ENCODE data around the gene PREPL. TPM values are rescaled to one million over a fixed set of nuclear protein-coding genes. Genes with fewer than 3 reads are reported as not detected.

The PREPL gene
- total and polyA plus RNA-seq, 2 of the 13 experiments (the other 11 are each of a cell fraction or from before 2014, with no cell fraction given), result 19.7 to 34.3 TPM

DNA sequence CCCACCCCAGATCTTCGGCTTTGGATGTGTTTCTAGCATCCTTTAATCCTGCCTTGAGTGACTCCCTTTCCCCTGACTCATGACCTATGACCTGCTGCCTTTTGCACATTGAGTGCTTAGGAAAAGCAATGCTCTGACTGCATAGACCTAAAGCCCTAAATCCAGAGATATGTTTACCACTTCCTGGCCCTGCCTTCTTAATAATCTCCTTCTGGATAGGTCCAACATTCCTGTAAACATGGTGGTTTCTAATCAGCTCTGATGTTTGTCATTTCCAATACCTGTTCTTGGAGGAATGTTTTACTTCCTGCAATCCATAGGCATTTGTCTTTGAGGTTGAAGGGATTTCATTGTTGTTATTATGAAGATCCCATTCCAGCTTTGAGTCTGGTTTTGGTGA is 83.8 kb downstream of the PREPL start (continued):
- TF ChIP-seq, protein P1, sequence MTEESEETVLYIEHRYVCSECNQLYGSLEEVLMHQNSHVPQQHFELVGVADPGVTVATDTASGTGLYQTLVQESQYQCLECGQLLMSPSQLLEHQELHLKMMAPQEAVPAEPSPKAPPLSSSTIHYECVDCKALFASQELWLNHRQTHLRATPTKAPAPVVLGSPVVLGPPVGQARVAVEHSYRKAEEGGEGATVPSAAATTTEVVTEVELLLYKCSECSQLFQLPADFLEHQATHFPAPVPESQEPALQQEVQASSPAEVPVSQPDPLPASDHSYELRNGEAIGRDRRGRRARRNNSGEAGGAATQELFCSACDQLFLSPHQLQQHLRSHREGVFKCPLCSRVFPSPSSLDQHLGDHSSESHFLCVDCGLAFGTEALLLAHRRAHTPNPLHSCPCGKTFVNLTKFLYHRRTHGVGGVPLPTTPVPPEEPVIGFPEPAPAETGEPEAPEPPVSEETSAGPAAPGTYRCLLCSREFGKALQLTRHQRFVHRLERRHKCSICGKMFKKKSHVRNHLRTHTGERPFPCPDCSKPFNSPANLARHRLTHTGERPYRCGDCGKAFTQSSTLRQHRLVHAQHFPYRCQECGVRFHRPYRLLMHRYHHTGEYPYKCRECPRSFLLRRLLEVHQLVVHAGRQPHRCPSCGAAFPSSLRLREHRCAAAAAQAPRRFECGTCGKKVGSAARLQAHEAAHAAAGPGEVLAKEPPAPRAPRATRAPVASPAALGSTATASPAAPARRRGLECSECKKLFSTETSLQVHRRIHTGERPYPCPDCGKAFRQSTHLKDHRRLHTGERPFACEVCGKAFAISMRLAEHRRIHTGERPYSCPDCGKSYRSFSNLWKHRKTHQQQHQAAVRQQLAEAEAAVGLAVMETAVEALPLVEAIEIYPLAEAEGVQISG (CRISPR knock-in tag; IDR thresholded peaks at IDR 0.05), result no peak
- TF ChIP-seq ZSCAN29 (CRISPR knock-in tag; conservative IDR thresholded peaks at IDR 0.05), result peak; percentile 47; the same call in 1 of the 2 replicates

DNA sequence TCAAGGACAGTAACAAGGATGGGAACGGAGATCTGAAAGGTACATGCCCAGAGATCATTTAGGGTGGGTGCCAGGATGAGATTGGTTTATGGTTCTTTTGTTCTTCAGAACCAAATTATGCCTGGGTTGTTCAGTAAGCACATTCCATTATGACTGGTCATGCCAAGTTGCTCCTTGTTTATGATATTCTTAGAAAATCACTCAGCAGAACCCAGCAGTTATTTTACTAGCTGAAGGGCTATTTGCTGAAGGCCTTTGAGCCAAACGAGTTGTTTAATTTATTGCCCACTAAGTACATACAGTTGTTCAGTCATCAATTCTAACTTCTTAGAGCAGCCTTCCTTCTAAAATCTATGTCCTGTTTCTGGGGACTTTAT is 85.4 kb downstream of the PREPL start:
- in situ Hi-C loops (cut with HindIII; ENCODE audit: extremely low pct_ligation_motif_present, low pct_unique_long_range_greater_than_20kb), result no loop called here
- no peak; the same call in 2 of the 3 replicates for ATAC-seq

More for the DNA sequence above, 85.4 kb downstream of the PREPL start:
- Histone ChIP-seq H2AFZ (ENCODE audit: low read length) (no peak overlapping the region), H3K79me2 (ENCODE audit: insufficient read depth, low read length) (no peaks in the 10 kb centered on the region), H3K4me1 (ENCODE audit: insufficient read depth, low read length) (peaks cover 25% of the 10 kb centered on the region), H3K9me3 (ENCODE audit: low read length) (no peaks in the 10 kb centered on the region), H3K9ac (ENCODE audit: insufficient read depth, low read depth, low read length) (no peak overlapping the region), H3K27me3 (ENCODE audit: control insufficient read depth in 1 of 2, insufficient read depth in 2 of 2, low read length in 2 of 2) (no peaks in the 10 kb centered on the region), H4K20me1 (ENCODE audit: insufficient read depth, low read length) (no peaks in the 10 kb centered on the region), H3K27ac (ENCODE audit: extremely low read length, insufficient read depth, low read length) (no peak overlapping the region), H3K4me2 (ENCODE audit: low read depth, low read length) (no peak overlapping the region), H3K36me3 (replicated peaks in 1 of 2; ENCODE audit: control insufficient read depth in 1 of 2, insufficient read depth in 2 of 2, low read length in 2 of 2) (no peaks in the 10 kb centered on the region), H3K4me3 (replicated peaks in 1 of 3; ENCODE audit: insufficient read depth in 1 of 3, low read depth in 2 of 3, low read length in 3 of 3) (no peak overlapping the region)
- WGBS (ENCODE audit: low lambda C conversion rate), result 5% methylated on average over 2 of the region's 2 CpGs
- no TSS peak for BruUV-seq (replicated peaks)
- ChIA-PET POLR2A (no interaction called here), CTCF (ENCODE audit: low intra/inter-chr PET ratio, low total read pairs) (no interaction called here)
- TF ChIP-seq GABPA (IDR thresholded peaks at IDR 0.05; ENCODE audit: low read depth, low read length), result no peak
- no peak for TF ChIP-seq GABPA (CRISPR knock-in tag; IDR thresholded peaks at IDR 0.05; ENCODE audit: low read depth)
- no peak for TF ChIP-seq ZSCAN20 (CRISPR knock-in tag; IDR thresholded peaks at IDR 0.05; ENCODE audit: borderline replicate concordance)
- no peak for TF ChIP-seq ZNF431 (CRISPR knock-in tag; IDR thresholded peaks at IDR 0.05; ENCODE audit: borderline replicate concordance, low read depth)
- TF ChIP-seq RORA (CRISPR knock-in tag; IDR thresholded peaks at IDR 0.05), result no peak
- TF ChIP-seq, protein P2, sequence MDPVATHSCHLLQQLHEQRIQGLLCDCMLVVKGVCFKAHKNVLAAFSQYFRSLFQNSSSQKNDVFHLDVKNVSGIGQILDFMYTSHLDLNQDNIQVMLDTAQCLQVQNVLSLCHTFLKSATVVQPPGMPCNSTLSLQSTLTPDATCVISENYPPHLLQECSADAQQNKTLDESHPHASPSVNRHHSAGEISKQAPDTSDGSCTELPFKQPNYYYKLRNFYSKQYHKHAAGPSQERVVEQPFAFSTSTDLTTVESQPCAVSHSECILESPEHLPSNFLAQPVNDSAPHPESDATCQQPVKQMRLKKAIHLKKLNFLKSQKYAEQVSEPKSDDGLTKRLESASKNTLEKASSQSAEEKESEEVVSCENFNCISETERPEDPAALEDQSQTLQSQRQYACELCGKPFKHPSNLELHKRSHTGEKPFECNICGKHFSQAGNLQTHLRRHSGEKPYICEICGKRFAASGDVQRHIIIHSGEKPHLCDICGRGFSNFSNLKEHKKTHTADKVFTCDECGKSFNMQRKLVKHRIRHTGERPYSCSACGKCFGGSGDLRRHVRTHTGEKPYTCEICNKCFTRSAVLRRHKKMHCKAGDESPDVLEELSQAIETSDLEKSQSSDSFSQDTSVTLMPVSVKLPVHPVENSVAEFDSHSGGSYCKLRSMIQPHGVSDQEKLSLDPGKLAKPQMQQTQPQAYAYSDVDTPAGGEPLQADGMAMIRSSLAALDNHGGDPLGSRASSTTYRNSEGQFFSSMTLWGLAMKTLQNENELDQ (CRISPR knock-in tag; IDR thresholded peaks at IDR 0.05; ENCODE audit: borderline replicate concordance), result no peak
- TF ChIP-seq RAD51 (IDR thresholded peaks at IDR 0.05; ENCODE audit: borderline replicate concordance), result no peak
- TF ChIP-seq ZNF124 (CRISPR knock-in tag; IDR thresholded peaks at IDR 0.05), result no peak
- DNase-seq (ENCODE audit: low spot score) (no peak), FAIRE-seq (no peak)
- intact Hi-C loops (cut with micrococcal nuclease; ENCODE audit: unreplicated experiment), result no loop called here
